Measurements from ENCODE around the gene M6PR.

The M6PR gene

GRCh38 chr12:8950702-8951478, 1.4 kb upstream of the M6PR start:
- peak overlapping the region; percentile 97 for H3K4me3 ChIP-seq (ENCODE audit: low read depth, low read length)
- TF ChIP-seq CTCF (IDR thresholded peaks at IDR 0.05; ENCODE audit: low read depth, low read length) = no peak

GRCh38 chr12:8950221-8950527, 729 bp upstream of the M6PR start:
- H3K4me3 ChIP-seq (ENCODE audit: low read depth, low read length) = peak overlapping the region; percentile 97

GRCh38 chr12:8948701-8949341, 624 bp downstream of the M6PR start:
- no peak for TF ChIP-seq CTCF (IDR thresholded peaks at IDR 0.05; ENCODE audit: low read depth, low read length)
- H3K4me3 ChIP-seq (ENCODE audit: low read depth, low read length) = peak overlapping the region; percentile 97

More at GRCh38 chr12:8950221-8950527, 729 bp upstream of the M6PR start:
- no peak for TF ChIP-seq CTCF (IDR thresholded peaks at IDR 0.05; ENCODE audit: low read depth, low read length)

GRCh38 chr12:8947737-8948136, 1.7 kb downstream of the M6PR start:
- TF ChIP-seq CTCF (IDR thresholded peaks at IDR 0.05; ENCODE audit: low read depth, low read length) = no peak
- H3K4me3 ChIP-seq (ENCODE audit: low read depth, low read length) = peak overlapping the region; percentile 97

GRCh38 chr12:8946733-8947132, 2.7 kb downstream of the M6PR start:
- no peak overlapping the region for H3K4me3 ChIP-seq (ENCODE audit: low read depth, low read length)
- no peak for TF ChIP-seq CTCF (IDR thresholded peaks at IDR 0.05; ENCODE audit: low read depth, low read length)

- no peak overlapping the region for H3K4me3 ChIP-seq (ENCODE audit: low read depth, low read length)
- TF ChIP-seq CTCF (IDR thresholded peaks at IDR 0.05; ENCODE audit: low read depth, low read length) = no peak
These were observed 5.8 kb downstream of the M6PR start for GRCh38 chr12:8943565-8944186.

All from WI38 (cell line).